Effector memory CD4-positive, alpha-beta T cell (primary cell): Measurements from ENCODE around the gene ARHGAP10.
"Not testable (repeated sequence)": the region's sequence is repeated elsewhere in the genome, so short reads cannot be mapped to it uniquely, and the experiment has no call there.

Experiments
- DNase-seq, 3 donors: peaks; one replicate each; pipeline ENCODE4 v3.0.0-alpha.2; 2020
- H3K27ac ChIP-seq: 2 replicates; pipeline ENCODE4 v1.7.0; 2013; ENCODE audit warnings: mild to moderate bottlenecking, low read length, moderate library complexity; ENCODE audit not compliant: insufficient read depth, poor library complexity, severe bottlenecking
- H3K27me3 ChIP-seq: replicated peaks from 2 replicates; pipeline ENCODE4 v1.7.0; 2013; ENCODE audit warnings: mild to moderate bottlenecking, low read length; ENCODE audit not compliant: insufficient read depth, control insufficient read depth, poor library complexity, severe bottlenecking
- H3K36me3 ChIP-seq: 2 replicates; pipeline ENCODE4 v1.7.0; 2013; ENCODE audit warnings: mild to moderate bottlenecking, low read length, moderate library complexity; ENCODE audit not compliant: control insufficient read depth, insufficient read depth
- H3K4me1 ChIP-seq: 2 replicates; pipeline ENCODE4 v1.7.0; 2013; ENCODE audit warnings: low read length, mild to moderate bottlenecking; ENCODE audit not compliant: control insufficient read depth, insufficient read depth, poor library complexity, severe bottlenecking
- H3K4me3 ChIP-seq: 2 replicates; pipeline ENCODE4 v1.7.0; 2013; ENCODE audit warnings: low read length, low read depth, mild to moderate bottlenecking; ENCODE audit not compliant: insufficient read depth, poor library complexity, severe bottlenecking
- H3K9me3 ChIP-seq: 2 replicates; pipeline ENCODE4 v1.7.0; 2013; ENCODE audit warnings: mild to moderate bottlenecking, low read length, moderate library complexity; ENCODE audit not compliant: control insufficient read depth

The ARHGAP10 gene

GRCh38 chr4:147880511-147880910 lies 148.6 kb downstream of the ARHGAP10 start:
- Histone ChIP-seq H3K27ac (no peak overlapping the region), H3K4me3 (no peak overlapping the region), H3K9me3 (no peaks in the 10 kb centered on the region)

GRCh38 chr4:147884536-147884935 lies 152.6 kb downstream of the ARHGAP10 start:
- Histone ChIP-seq H3K4me1 (no peaks in the 10 kb centered on the region), H3K27ac (no peak overlapping the region), H3K27me3 (no peaks in the 10 kb centered on the region), H3K36me3 (no peaks in the 10 kb centered on the region), H3K9me3 (no peaks in the 10 kb centered on the region), H3K4me3 (no peak overlapping the region)
- DNase-seq = no peak

More at GRCh38 chr4:147880511-147880910, 148.6 kb downstream of the ARHGAP10 start:
- Histone ChIP-seq H3K27me3 (no peaks in the 10 kb centered on the region), H3K4me1 (no peaks in the 10 kb centered on the region), H3K36me3 (no peaks in the 10 kb centered on the region)
- no peak for DNase-seq

GRCh38 chr4:147885216-147885615 lies 153.3 kb downstream of the ARHGAP10 start:
- not testable (repeated sequence) for DNase-seq, H3K4me1 ChIP-seq, H3K27ac ChIP-seq, H3K36me3 ChIP-seq, H3K9me3 ChIP-seq, H3K27me3 ChIP-seq, H3K4me3 ChIP-seq

- Histone ChIP-seq H3K27ac (no peak overlapping the region), H3K4me3 (no peak overlapping the region), H3K27me3 (no peaks in the 10 kb centered on the region), H3K4me1 (no peaks in the 10 kb centered on the region), H3K36me3 (no peaks in the 10 kb centered on the region), H3K9me3 (peaks cover 4% of the 10 kb centered on the region)
- no peak for DNase-seq
These were observed 159.7 kb downstream of the ARHGAP10 start for GRCh38 chr4:147891476-147892115.

- H3K4me3 ChIP-seq = no peak overlapping the region
- DNase-seq = no peak
- peaks cover 3% of the 10 kb centered on the region for H3K36me3 ChIP-seq
- H3K27ac ChIP-seq = no peak overlapping the region
- H3K9me3 ChIP-seq = no peaks in the 10 kb centered on the region
- H3K27me3 ChIP-seq = no peaks in the 10 kb centered on the region
- H3K4me1 ChIP-seq = no peaks in the 10 kb centered on the region
These were observed 167.6 kb downstream of the ARHGAP10 start for GRCh38 chr4:147899512-147899911.

GRCh38 chr4:147901388-147901787 lies 169.5 kb downstream of the ARHGAP10 start:
- Histone ChIP-seq H3K36me3 (peaks cover 3% of the 10 kb centered on the region), H3K27me3 (no peaks in the 10 kb centered on the region), H3K4me3 (no peak overlapping the region), H3K27ac (no peak overlapping the region), H3K4me1 (no peaks in the 10 kb centered on the region), H3K9me3 (no peaks in the 10 kb centered on the region)
- DNase-seq = no peak

GRCh38 chr4:147901916-147902315 lies 170.0 kb downstream of the ARHGAP10 start:
- Histone ChIP-seq H3K27me3 (no peaks in the 10 kb centered on the region), H3K27ac (no peak overlapping the region)

GRCh38 chr4:147909225-147909624 lies 177.3 kb downstream of the ARHGAP10 start:
- no peak for DNase-seq
- Histone ChIP-seq H3K27me3 (no peaks in the 10 kb centered on the region), H3K36me3 (no peaks in the 10 kb centered on the region), H3K4me1 (no peaks in the 10 kb centered on the region), H3K9me3 (no peaks in the 10 kb centered on the region), H3K4me3 (no peak overlapping the region), H3K27ac (no peak overlapping the region)

More at GRCh38 chr4:147901916-147902315, 170.0 kb downstream of the ARHGAP10 start:
- no peak for DNase-seq
- Histone ChIP-seq H3K9me3 (no peaks in the 10 kb centered on the region), H3K4me1 (no peaks in the 10 kb centered on the region), H3K36me3 (peaks cover 3% of the 10 kb centered on the region), H3K4me3 (no peak overlapping the region)

GRCh38 chr4:147910315-147910714 lies 178.4 kb downstream of the ARHGAP10 start:
- Histone ChIP-seq H3K4me1 (no peaks in the 10 kb centered on the region), H3K27me3 (no peaks in the 10 kb centered on the region), H3K27ac (no peak overlapping the region), H3K4me3 (no peak overlapping the region), H3K9me3 (no peaks in the 10 kb centered on the region), H3K36me3 (no peaks in the 10 kb centered on the region)
- DNase-seq = no peak

- H3K9me3 ChIP-seq, DNase-seq, H3K36me3 ChIP-seq, H3K4me1 ChIP-seq, H3K4me3 ChIP-seq, H3K27me3 ChIP-seq, H3K27ac ChIP-seq: not testable (repeated sequence)
These were observed 180.2 kb downstream of the ARHGAP10 start for GRCh38 chr4:147912106-147912505.
